ENCODE measurements around the gene ALG12. TPM values are rescaled to one million over a fixed set of nuclear protein-coding genes. Genes with fewer than 3 reads are reported as not detected.

Gene ALG12
- total and polyA plus RNA-seq, 2 of the 8 experiments (the other 6 are each of a cell fraction or from before 2014, with no cell fraction given): 13.4 to 22.5 TPM

GRCh38 chr22:49852898-49853894 is 65.0 kb downstream of the ALG12 start, which contains the start of gene ZBED4 (continued):
- no peak for TF ChIP-seq CHD7 (IDR thresholded peaks at IDR 0.05; ENCODE audit: insufficient replicate concordance, low read length)
- TF ChIP-seq CBX5 (IDR thresholded peaks at IDR 0.05; ENCODE audit: low read depth, low read length): no peak
- TF ChIP-seq ZNF274 (IDR thresholded peaks at IDR 0.05; ENCODE audit: borderline replicate concordance, extremely low read depth, low read length): no peak
- TF ChIP-seq KDM4A (IDR thresholded peaks at IDR 0.05; ENCODE audit: low read depth, low read length, severe bottlenecking): peak; percentile 96
- TF ChIP-seq RFX5 (IDR thresholded peaks at IDR 0.05; ENCODE audit: borderline replicate concordance, low read depth, low read length): no peak
- no peak for TF ChIP-seq BACH1 (IDR thresholded peaks at IDR 0.05; ENCODE audit: low read length)
- TF ChIP-seq, protein P1, sequence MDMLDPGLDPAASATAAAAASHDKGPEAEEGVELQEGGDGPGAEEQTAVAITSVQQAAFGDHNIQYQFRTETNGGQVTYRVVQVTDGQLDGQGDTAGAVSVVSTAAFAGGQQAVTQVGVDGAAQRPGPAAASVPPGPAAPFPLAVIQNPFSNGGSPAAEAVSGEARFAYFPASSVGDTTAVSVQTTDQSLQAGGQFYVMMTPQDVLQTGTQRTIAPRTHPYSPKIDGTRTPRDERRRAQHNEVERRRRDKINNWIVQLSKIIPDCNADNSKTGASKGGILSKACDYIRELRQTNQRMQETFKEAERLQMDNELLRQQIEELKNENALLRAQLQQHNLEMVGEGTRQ (IDR thresholded peaks at IDR 0.05; ENCODE audit: low read length): no peak
- TF ChIP-seq SP2 (IDR thresholded peaks at IDR 0.05; ENCODE audit: low read length): no peak

Data from H1 (cell line).